Measurements from ENCODE around the gene NEU1.
"Not testable (repeated sequence)": the region's sequence is repeated elsewhere in the genome, so short reads cannot be mapped to it uniquely, and the experiment has no call there.

NEU1 gene

DNA sequence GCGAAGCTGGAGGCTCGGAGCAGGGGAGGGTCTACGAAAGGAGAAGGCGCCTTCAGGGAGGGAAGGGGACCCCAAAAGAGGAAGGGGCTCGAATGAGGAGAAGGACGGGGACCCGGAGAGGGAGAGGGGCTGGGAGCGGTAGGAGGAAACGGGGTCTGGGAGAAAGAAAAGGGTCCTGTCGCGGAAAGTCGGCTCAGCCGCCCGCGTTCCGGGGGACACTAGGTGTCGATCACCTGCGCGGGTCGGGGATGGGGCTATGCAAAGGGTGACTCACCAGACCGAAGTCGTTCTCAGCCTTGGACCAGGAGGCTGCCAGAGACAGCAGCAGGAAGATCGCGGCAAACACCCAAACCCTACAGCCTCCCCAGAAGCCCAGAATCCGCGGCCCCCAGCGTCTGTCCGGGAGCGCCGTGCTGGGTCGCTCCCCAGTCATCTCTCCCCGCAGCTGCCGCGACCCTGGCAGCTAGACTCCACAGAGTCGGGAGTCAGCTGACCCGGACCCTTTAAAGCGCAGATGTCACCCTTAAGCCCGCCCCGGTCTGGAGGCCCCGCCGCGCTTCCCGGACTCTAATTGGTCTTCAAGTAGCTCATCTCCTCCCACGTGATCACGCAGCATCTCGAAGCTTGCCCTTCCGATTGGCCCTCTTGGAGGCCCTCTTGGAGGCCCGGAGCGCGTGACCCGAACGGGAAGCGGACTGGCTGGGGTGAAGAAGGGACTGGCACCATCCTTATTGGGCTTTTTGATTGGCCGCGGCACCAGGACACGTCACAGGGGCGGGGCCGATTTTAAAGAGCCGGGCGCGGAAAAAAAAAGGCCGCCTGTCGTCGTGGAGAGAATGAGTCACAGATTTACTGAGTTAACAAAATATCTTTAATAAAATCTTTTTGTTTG, at the start of gene NEU1:
TSS of gene NEU1 (minus strand) at position 478 of the 892 bp plus-strand sequence. CDS start at position 433, 45 bp downstream.
- peak; percentile 98 for DNase-seq

DNA sequence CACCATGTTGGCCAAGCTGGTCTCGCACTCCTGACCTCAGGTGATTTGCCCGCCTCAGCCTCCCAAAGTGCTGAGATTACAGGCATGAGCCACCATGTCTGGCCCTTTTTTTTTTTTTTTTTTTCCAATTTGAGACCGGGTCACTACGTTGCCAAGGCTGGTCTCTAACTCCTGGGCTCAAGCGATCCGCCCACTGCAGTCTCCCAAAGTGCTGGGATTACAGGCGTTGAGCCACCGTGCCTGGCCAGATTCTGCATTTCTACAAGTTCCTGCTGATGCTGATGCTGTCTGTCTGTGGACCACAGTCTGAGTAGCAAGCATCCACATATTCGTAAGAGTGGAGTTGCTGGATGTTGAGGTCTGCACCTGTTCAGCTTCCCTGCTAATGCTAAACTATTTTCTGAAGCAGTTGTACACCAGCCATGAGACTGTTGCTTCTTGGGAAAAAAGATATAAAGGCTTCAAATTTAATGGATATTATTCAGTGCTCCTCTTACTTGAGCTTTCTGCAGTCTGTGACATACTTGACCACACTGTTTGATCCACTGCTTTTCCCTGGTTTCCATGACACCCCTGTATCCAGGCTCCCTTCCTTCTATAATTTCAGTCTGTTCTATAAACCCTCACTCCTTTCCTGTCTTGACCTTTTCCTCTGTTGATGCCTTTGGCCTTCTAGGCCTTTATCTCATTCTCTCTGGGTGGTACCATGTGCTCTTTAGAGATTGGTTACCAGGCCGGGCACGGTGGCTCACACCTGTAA, 49.4 kb upstream of the NEU1 start:
- no peak for DNase-seq

DNA sequence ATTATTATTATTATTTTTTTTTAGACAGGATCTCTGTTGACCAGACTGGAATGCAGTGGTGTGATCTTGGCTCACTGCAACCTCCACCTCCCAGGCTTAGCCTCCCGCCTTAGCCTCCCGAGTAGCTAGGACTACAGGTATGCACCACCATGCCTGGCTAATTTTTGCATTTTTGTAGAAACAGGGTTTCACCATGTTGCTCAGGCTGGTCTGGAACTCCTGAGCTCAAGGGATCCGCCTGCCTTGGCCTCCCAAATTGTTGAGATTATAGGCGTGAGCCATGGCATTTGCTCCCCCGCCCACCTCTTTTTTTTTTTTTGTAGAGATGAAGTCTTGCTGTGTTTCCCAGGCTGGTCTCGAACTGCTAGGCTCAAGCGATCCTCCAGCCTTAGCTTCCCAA, 46.7 kb upstream of the NEU1 start:
- DNase-seq, result not testable (repeated sequence)

- DNase-seq, result no peak
These were observed 46.2 kb upstream of the NEU1 start for GRCh38 chr6:31908791-31909190.

GRCh38 chr6:31908255-31908654, 45.6 kb upstream of the NEU1 start:
- not testable (repeated sequence) for DNase-seq

GRCh38 chr6:31907158-31907813, 44.7 kb upstream of the NEU1 start:
- no peak for DNase-seq

- DNase-seq, result not testable (repeated sequence)
These were observed 44.1 kb upstream of the NEU1 start for GRCh38 chr6:31906727-31907126.

DNA sequence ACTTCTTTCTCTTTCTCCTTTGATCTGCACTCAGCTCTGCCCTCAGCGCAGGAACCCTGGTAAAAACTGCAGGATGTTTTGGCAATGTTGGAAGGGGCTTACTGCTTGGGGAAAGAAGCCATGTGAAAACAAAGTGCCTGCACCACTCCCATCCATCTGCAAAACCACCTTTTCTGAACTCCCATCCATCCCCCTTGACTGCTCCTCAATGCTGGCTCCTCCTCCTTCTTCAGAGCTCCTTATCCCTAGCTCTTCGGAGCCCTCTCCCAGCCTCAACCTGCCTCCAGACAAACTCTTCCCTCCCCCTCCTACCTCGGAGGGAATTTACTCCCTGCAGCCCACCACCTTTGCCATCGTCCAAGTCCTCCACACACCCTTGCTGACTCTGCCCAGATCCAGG, 43.5 kb upstream of the NEU1 start:
- DNase-seq, result no peak

DNA sequence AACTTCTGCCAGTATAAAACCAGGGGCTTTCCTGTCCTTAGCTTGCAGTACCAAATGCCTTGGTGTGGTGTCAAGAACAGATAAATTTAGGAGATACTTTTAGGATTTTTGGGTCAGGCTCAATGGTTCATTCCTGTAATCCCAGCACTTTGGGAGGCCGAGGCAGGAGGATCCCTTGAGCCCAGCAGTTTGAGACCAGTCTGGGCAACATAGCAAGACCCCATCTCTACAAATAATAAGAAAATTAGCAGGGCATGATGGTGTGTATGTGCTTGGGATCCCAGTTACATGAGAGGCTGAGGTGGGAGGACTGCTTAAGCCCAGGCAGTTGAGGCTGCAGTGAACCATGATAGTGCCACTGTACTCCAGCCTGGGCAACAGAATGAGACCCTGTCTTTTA, 42.4 kb upstream of the NEU1 start:
- DNase-seq, result no peak

DNA sequence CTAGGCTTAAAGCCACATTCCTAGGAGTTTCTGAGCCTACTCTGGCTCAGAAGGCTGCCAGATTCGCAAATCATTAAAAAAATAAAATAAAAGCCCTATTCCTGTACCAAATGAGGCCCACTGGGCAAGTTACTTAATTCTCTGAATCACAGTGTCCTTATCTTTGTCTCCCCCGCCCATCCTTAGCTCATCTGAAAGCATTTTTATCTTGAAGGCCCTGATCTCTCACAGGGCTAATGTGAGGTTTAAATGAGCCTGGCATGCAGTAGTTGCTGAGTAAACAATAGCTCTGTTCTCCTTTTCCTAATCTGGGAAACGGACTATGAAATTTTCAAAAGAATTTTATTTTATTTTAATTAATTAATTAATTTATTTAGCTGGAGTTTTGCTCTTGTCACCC, 41.3 kb upstream of the NEU1 start:
- DNase-seq, result no peak

DNA sequence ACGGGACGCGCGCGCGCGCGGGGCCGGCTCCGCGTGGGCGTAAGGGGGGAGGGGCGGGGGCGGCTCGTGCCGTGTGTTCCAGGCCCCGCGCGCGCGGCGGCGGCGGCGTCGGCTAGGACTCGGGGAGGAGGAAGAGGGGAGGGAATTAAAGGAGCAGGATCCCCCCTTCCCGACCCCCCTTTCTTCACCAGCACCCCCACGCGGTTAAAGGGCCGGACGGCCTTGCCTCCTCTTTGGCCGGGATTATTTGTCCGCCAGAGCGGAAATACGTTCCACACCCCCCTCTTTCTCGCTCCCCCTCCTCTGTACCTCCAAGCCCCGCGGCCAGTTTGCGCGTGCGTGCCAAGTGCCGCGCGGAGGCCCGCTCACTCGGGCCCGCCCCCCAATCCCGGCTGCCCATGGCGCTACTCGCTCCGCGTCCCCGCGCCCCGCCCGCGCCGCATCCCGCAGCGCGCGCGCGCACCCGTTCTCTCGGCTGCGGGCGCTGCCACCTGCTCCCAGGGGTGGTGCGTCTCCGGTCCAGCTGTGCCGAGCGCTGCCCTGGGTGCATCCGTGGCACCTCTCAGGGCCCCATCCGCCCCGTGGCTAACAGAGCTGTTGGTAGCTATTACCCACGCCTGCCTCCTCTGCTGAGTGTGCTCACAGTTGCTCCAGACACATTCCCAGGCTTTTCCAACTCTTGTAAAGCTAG, 39.5 kb upstream of the NEU1 start, which contains the start of gene ZBTB12:
TSS of gene ZBTB12 (minus strand) at position 134 of the 691 bp plus-strand sequence. CDS start 781 bp downstream, outside the sequence.
- DNase-seq, result peak; percentile 78

- peak; percentile 61 for DNase-seq
These were observed 38.9 kb upstream of the NEU1 start for GRCh38 chr6:31901415-31901952.

GRCh38 chr6:31900917-31901414, 38.3 kb upstream of the NEU1 start:
- no peak for DNase-seq

- DNase-seq, result no peak
These were observed 37.5 kb upstream of the NEU1 start for GRCh38 chr6:31899882-31900722.

DNA sequence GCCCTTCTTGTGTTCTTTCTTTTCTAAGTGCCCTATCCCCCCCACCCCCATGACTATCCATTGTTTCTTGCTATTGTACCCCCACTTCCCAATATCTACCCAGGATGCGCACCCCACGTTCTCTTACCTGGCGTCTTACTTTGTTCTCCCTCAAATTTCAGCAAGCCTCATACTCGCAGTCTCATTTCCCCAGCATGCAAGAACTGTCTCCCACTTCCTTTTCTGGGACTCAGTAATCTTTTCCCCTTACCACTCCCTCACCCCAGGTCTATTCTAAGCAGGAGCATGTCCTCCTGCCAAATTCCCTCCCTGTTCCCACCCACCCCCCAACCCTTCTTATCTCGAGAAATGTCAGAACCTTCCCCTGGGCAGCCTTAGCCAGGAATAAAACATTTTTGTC, 36.6 kb upstream of the NEU1 start:
- DNase-seq, result no peak

DNA sequence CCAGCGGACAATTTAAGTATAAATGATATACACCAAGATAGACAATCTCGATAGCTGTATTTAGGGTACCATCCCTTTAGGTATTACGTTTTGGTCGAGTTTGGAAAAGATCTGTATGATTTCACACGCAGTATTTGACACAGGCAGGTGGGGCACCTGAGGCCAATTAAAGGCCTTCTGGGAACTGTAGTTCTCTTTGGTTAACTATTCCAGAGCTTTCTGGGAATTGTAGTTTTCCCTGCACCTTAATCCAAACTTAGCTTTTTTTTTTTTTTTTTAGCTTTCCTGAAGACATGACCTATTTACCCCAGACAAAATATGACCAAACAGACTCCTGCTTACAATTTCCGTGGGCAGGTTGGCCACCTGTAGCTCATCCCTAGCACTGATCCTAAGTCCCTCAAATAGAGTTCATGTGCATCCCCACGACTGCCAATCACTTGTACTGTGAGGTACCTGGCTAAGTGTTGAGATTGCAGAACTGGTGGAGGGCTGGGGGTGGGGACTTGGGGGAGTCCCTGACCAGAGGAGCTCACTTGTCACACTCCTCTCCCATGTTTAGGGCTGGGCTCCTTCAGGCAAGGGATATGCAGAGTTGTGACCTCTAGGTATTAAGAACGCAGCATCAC, 35.9 kb upstream of the NEU1 start:
- DNase-seq, result peak; percentile 28

DNA sequence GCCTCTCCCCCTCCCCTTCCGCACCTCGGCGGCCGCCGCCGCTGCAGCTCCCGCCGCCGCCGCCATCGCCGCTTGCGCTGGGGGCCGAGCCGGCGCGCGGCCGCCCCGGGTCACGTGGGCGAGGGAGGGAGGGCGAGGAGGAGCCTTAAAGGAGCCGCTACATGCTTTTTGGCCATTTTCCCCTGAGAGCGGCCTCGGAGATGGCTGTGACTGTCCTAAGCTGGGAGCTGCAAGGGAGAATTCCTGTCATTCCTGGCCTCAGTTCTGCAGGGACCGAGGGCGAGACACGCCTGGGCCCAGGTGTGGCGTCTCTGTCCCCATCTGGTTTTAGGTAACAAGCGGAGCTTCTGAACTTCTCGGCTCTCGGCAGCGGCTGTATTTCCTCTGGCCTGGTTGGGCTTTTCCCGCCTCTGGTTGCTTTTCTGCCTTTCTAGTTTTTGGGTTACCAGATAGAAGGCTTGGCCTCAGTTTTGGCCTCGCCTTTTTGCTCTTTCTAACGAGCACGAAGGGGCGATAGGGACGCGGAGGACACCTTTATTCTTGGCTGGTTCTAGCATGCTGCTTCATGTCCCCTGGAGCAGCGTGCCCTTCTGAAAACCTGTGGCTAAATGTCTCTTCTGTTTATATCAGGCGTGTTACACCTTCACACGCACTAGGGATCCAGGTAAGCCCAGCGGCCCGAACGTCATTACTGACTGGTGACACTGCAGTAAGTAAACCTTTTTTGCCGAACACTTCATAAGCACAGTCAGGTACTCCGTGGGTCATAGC, 35.2 kb upstream of the NEU1 start, which contains the start of gene EHMT2:
TSS of gene EHMT2 (minus strand) at position 87 of the 771 bp plus-strand sequence. CDS start at position 66, 21 bp downstream.
- peak; percentile 79 for DNase-seq

GRCh38 chr6:31896856-31897611, 34.4 kb upstream of the NEU1 start:
- no peak for DNase-seq

DNA sequence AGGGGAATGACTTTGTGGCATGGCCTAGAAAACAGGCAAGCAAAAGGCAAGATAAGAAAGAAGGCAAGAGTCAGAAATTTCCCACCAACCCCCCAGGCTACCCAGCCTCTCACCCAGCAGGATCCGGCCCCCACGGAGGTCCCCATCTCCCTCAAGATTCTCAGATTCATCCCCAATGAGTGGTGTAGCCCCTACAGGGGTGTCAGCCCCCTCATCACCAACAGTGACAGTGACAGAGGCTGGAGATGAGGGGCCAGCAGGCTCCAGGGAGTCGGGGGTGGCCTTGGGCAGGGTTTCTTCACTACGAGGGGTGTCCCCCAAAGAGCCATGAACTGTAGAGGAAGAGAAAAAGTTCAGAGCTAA, 33.9 kb upstream of the NEU1 start:
- DNase-seq, result no peak
